WTC11 (cell line): Measurements from ENCODE around the gene ST8SIA1. TPM values are rescaled to one million over a fixed set of nuclear protein-coding genes. Genes with fewer than 3 reads are reported as not detected.
A peak's percentile ranks its signal among the peaks of the same experiment; 100 is the strongest.

Source experiments
- ATAC-seq: fragments of 200-7000 bp; cut with Tn5 transposase; 2 replicates; pipeline ENCODE4 v1.10.0; 2021; ENCODE audit warnings: mild to moderate bottlenecking, moderate library complexity
- CTCF ChIA-PET: fragments of 300-600 bp; sonication (Branson Sonifier 250); formaldehyde crosslinking; loops from one replicate; lab custom pipeline; 2021; ENCODE audit warnings: antibody characterized with exemption; lab: Charles Lee
- POLR2A ChIA-PET: fragments of 350-600 bp; sonication (Branson Sonifier 250); formaldehyde crosslinking; loops from one replicate; lab custom pipeline; 2021; ENCODE audit warnings: antibody characterized with exemption; lab: Charles Lee
- DNase-seq: peaks from one replicate; pipeline ENCODE4 v3.0.0; 2021; ENCODE audit warnings: low spot score
- H3K27ac Mint-ChIP-seq: 2 replicates; pipeline ENCODE4 v1.8.0; 2021; ENCODE audit warnings: mixed read lengths
- H3K27me3 Mint-ChIP-seq: 2 replicates; pipeline ENCODE4 v1.8.0; 2021; ENCODE audit warnings: low read depth, mild to moderate bottlenecking, moderate library complexity, mixed read lengths
- H3K36me3 Mint-ChIP-seq: 2 replicates; pipeline ENCODE4 v1.8.0; 2021; ENCODE audit warnings: mixed read lengths
- H3K4me1 Mint-ChIP-seq: 2 replicates; pipeline ENCODE4 v1.8.0; 2022; ENCODE audit warnings: mixed read lengths
- H3K4me3 Mint-ChIP-seq: 2 replicates; pipeline ENCODE4 v1.8.0; 2021; ENCODE audit warnings: mild to moderate bottlenecking, moderate library complexity, mixed read lengths
- H3K9me3 Mint-ChIP-seq: 2 replicates; pipeline ENCODE4 v1.8.0; 2021; ENCODE audit warnings: mixed read lengths
- AR ChIP-seq: fragments of 250-450 bp; sonication (Bioruptor Pico); IDR thresholded peaks from 2 replicates; pipeline ENCODE4 v1.9.0; 2021; ENCODE audit warnings: mild to moderate bottlenecking
- CREB1 ChIP-seq: sonication (generic); formaldehyde crosslinking; IDR thresholded peaks from 2 replicates; pipeline ENCODE4 v1.8.0; 2023; ENCODE audit warnings: mild to moderate bottlenecking, missing genetic modification reagents
- ELF4 ChIP-seq: sonication (generic); formaldehyde crosslinking; IDR thresholded peaks from 2 replicates; pipeline ENCODE4 v1.8.1; 2022; ENCODE audit warnings: low read depth, mild to moderate bottlenecking, moderate library complexity, missing genetic modification reagents
- ERG ChIP-seq: fragments of 250-450 bp; sonication (Bioruptor Pico); IDR thresholded peaks from 2 replicates; pipeline ENCODE4 v1.8.0; 2021; ENCODE audit warnings: mild to moderate bottlenecking
- GTF2I ChIP-seq: fragments of 250-450 bp; sonication (Bioruptor Pico); conservative IDR thresholded peaks from 2 replicates; pipeline ENCODE4 v1.4.0; 2021; ENCODE audit warnings: mild to moderate bottlenecking
- HMGA2 ChIP-seq: fragments of 250-450 bp; sonication (Bioruptor Pico); IDR thresholded peaks from 2 replicates; pipeline ENCODE4 v1.4.0; 2021; ENCODE audit warnings: mild to moderate bottlenecking, moderate library complexity
- KAT7 ChIP-seq: sonication (generic); formaldehyde crosslinking; IDR thresholded peaks from 2 replicates; pipeline ENCODE4 v1.8.1; 2023; ENCODE audit warnings: missing genetic modification reagents, mild to moderate bottlenecking, borderline replicate concordance
- MXD4 ChIP-seq: fragments of 250-450 bp; sonication (Bioruptor Pico); IDR thresholded peaks from 2 replicates; pipeline ENCODE4 v1.8.0; 2021; ENCODE audit warnings: mild to moderate bottlenecking, moderate library complexity, borderline replicate concordance
- NFATC4 ChIP-seq: fragments of 250-450 bp; sonication (Bioruptor Pico); IDR thresholded peaks from 2 replicates; pipeline ENCODE4 v1.9.0; 2021; ENCODE audit warnings: mild to moderate bottlenecking
- OVOL2 ChIP-seq: fragments of 250-450 bp; sonication (Bioruptor Pico); IDR thresholded peaks from 2 replicates; pipeline ENCODE4 v1.9.0; 2021; ENCODE audit warnings: mild to moderate bottlenecking, borderline replicate concordance
- PRDM15 ChIP-seq: sonication (generic); formaldehyde crosslinking; IDR thresholded peaks from 2 replicates; pipeline ENCODE4 v1.8.0; 2022; ENCODE audit warnings: missing genetic modification reagents
- PRRX2 ChIP-seq: fragments of 250-450 bp; sonication (Bioruptor Pico); IDR thresholded peaks from 2 replicates; pipeline ENCODE4 v1.8.0; 2021; ENCODE audit warnings: mild to moderate bottlenecking
- SMAD4 ChIP-seq: sonication (generic); formaldehyde crosslinking; IDR thresholded peaks from 2 replicates; pipeline ENCODE4 v1.8.0; 2022; ENCODE audit warnings: mild to moderate bottlenecking, missing genetic modification reagents
- TEAD4 ChIP-seq: sonication (generic); formaldehyde crosslinking; IDR thresholded peaks from 2 replicates; pipeline ENCODE4 v1.8.0; 2022; ENCODE audit warnings: mild to moderate bottlenecking, missing genetic modification reagents
- ZNF396 ChIP-seq: fragments of 250-450 bp; sonication (Bioruptor Pico); IDR thresholded peaks from 2 replicates; pipeline ENCODE4 v1.8.0; 2021; ENCODE audit warnings: mild to moderate bottlenecking, moderate library complexity, borderline replicate concordance
- total RNA-seq: library from RNA; stranded (reverse); gene quantifications from 3 replicates; pipeline ENCODE4 v1.2.3, GENCODE V29; 2021
- TF ChIP-seq, protein P1 (sequence below): sonication (generic); formaldehyde crosslinking; IDR thresholded peaks from 2 replicates; pipeline ENCODE4 v1.8.1; 2022; ENCODE audit warnings: low read depth, missing genetic modification reagents, borderline replicate concordance
- TF ChIP-seq, protein P2 (sequence below): sonication (generic); formaldehyde crosslinking; conservative IDR thresholded peaks from 2 replicates; pipeline ENCODE4 v1.8.1; 2022; ENCODE audit warnings: mild to moderate bottlenecking, missing genetic modification reagents
- TF ChIP-seq, protein P3 (sequence below): sonication (generic); formaldehyde crosslinking; IDR thresholded peaks from 2 replicates; pipeline ENCODE4 v1.8.1; 2023; ENCODE audit warnings: mild to moderate bottlenecking, missing genetic modification reagents
- TF ChIP-seq, protein P4 (sequence below): fragments of 250-450 bp; sonication (Bioruptor Pico); IDR thresholded peaks from 2 replicates; pipeline ENCODE4 v1.9.0; 2021; ENCODE audit warnings: mild to moderate bottlenecking
- TF ChIP-seq, protein P5 (sequence below): sonication (generic); formaldehyde crosslinking; IDR thresholded peaks from 2 replicates; pipeline ENCODE4 v1.8.0; 2022; ENCODE audit warnings: mild to moderate bottlenecking, missing genetic modification reagents
- TF ChIP-seq, protein P6 (sequence below): sonication (generic); formaldehyde crosslinking; IDR thresholded peaks from 2 replicates; pipeline ENCODE4 v1.8.1; 2023; ENCODE audit warnings: mild to moderate bottlenecking, missing genetic modification reagents

The ST8SIA1 gene
- total RNA-seq, 1 experiment from 2014 or later = 2.3 TPM

DNA sequence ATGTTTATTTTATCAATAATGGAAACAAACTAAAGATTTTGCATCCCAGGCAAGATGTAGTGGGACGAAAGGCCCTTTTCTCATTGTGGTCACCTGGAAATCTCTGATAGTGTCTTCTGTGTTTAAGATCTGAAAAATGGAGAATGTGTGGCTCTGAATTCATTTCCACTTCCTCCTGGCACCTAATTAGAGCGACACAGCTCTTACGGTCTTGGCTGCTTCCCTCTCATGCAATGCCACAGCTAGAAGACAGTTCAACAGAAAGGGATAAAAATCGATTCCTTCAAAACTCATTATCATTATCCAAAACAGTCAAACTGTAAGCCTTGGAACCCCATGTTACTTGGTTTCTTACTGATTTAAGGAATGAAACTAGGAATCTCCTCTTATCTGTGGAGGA lies 9.3 kb downstream of the ST8SIA1 start (continued):
- TF ChIP-seq ELF4 (CRISPR knock-in tag) (no peak), TEAD4 (no peak), NFATC4 (CRISPR knock-in tag) (no peak), HMGA2 (CRISPR knock-in tag) (no peak), KAT7 (CRISPR knock-in tag) (no peak), MXD4 (CRISPR knock-in tag) (no peak)
- TF ChIP-seq, protein P1, sequence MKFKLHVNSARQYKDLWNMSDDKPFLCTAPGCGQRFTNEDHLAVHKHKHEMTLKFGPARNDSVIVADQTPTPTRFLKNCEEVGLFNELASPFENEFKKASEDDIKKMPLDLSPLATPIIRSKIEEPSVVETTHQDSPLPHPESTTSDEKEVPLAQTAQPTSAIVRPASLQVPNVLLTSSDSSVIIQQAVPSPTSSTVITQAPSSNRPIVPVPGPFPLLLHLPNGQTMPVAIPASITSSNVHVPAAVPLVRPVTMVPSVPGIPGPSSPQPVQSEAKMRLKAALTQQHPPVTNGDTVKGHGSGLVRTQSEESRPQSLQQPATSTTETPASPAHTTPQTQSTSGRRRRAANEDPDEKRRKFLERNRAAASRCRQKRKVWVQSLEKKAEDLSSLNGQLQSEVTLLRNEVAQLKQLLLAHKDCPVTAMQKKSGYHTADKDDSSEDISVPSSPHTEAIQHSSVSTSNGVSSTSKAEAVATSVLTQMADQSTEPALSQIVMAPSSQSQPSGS = no peak
- TF ChIP-seq, protein P2, sequence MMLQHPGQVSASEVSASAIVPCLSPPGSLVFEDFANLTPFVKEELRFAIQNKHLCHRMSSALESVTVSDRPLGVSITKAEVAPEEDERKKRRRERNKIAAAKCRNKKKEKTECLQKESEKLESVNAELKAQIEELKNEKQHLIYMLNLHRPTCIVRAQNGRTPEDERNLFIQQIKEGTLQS = no peak
- TF ChIP-seq, protein P3, sequence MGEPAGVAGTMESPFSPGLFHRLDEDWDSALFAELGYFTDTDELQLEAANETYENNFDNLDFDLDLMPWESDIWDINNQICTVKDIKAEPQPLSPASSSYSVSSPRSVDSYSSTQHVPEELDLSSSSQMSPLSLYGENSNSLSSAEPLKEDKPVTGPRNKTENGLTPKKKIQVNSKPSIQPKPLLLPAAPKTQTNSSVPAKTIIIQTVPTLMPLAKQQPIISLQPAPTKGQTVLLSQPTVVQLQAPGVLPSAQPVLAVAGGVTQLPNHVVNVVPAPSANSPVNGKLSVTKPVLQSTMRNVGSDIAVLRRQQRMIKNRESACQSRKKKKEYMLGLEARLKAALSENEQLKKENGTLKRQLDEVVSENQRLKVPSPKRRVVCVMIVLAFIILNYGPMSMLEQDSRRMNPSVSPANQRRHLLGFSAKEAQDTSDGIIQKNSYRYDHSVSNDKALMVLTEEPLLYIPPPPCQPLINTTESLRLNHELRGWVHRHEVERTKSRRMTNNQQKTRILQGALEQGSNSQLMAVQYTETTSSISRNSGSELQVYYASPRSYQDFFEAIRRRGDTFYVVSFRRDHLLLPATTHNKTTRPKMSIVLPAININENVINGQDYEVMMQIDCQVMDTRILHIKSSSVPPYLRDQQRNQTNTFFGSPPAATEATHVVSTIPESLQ = no peak

DNA sequence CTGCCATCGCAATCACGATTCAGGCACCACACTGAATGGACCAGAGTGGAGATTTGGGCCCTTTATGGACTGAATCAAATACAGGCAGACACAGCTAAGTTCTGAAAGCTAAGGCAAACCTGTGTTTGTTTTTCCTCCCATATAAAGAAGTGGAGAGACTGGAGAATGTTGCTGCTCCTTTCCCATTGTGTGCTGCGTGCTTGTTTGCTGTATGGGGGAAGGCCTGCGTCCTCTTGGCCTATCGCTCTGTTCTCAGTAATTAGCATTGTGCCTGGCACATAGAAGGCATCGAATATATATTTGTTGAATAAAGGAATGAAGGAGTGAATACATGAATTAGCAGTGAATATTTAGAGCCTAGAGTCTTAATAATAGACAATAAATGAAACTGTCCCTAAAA lies 12.4 kb downstream of the ST8SIA1 start:
- Mint-ChIP-seq H3K9me3 (peaks cover 5% of the 10 kb centered on the region), H3K27me3 (no peaks in the 10 kb centered on the region), H3K4me1 (peaks cover 19% of the 10 kb centered on the region), H3K36me3 (no peaks in the 10 kb centered on the region)
- POLR2A ChIA-PET = no interaction called here
- no peak for ATAC-seq
- TF ChIP-seq AR (CRISPR knock-in tag) = no peak
- TF ChIP-seq TEAD4 = no peak
- no peak for TF ChIP-seq CREB1 (CRISPR knock-in tag)
- TF ChIP-seq, protein P4, sequence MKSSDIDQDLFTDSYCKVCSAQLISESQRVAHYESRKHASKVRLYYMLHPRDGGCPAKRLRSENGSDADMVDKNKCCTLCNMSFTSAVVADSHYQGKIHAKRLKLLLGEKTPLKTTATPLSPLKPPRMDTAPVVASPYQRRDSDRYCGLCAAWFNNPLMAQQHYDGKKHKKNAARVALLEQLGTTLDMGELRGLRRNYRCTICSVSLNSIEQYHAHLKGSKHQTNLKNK (CRISPR knock-in tag) = no peak
- TF ChIP-seq, all 79 proteins: peak for 0
- Mint-ChIP-seq H3K4me3 (no peak overlapping the region), H3K27ac (no peak overlapping the region)
- no peak for DNase-seq
- CTCF ChIA-PET = interaction anchor here (1.2 to 1.3 kb wide), 2 partner anchors 13 to 90 kb away, joined by 4 to 10 read pairs; no protein-coding TSS in a partner anchor

GRCh38 chr12:22321638-22322037 lies 12.9 kb downstream of the ST8SIA1 start:
- POLR2A ChIA-PET = no interaction called here
- ATAC-seq (peak; percentile 57), DNase-seq (no peak)
- no peak overlapping the region for H3K27ac Mint-ChIP-seq
- peaks cover 16% of the 10 kb centered on the region for H3K4me1 Mint-ChIP-seq
- no peaks in the 10 kb centered on the region for H3K36me3 Mint-ChIP-seq
- H3K9me3 Mint-ChIP-seq = peaks cover 5% of the 10 kb centered on the region
- no peaks in the 10 kb centered on the region for H3K27me3 Mint-ChIP-seq
- H3K4me3 Mint-ChIP-seq = no peak overlapping the region
- CTCF ChIA-PET = interaction anchor here (1.2 to 1.3 kb wide), 2 partner anchors 14 to 90 kb away, joined by 4 to 10 read pairs; no protein-coding TSS in a partner anchor
- TF ChIP-seq GTF2I (CRISPR knock-in tag) (no peak), ERG (CRISPR knock-in tag) (no peak), OVOL2 (CRISPR knock-in tag) (no peak), ZNF396 (no peak), SMAD4 (CRISPR knock-in tag) (no peak), PRRX2 (no peak), PRDM15 (CRISPR knock-in tag) (no peak)
- TF ChIP-seq, protein P5, sequence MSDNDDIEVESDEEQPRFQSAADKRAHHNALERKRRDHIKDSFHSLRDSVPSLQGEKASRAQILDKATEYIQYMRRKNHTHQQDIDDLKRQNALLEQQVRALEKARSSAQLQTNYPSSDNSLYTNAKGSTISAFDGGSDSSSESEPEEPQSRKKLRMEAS (CRISPR knock-in tag) = no peak
- TF ChIP-seq, protein P6, sequence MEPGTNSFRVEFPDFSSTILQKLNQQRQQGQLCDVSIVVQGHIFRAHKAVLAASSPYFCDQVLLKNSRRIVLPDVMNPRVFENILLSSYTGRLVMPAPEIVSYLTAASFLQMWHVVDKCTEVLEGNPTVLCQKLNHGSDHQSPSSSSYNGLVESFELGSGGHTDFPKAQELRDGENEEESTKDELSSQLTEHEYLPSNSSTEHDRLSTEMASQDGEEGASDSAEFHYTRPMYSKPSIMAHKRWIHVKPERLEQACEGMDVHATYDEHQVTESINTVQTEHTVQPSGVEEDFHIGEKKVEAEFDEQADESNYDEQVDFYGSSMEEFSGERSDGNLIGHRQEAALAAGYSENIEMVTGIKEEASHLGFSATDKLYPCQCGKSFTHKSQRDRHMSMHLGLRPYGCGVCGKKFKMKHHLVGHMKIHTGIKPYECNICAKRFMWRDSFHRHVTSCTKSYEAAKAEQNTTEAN = no peak
